A673 (cell line): ENCODE results near the gene ATP6V1A. TPM values are rescaled to one million over a fixed set of nuclear protein-coding genes. Genes with fewer than 3 reads are reported as not detected.

Experiments
- BruUV-seq: library from RNA; stranded (reverse); fragments of 400-500 nt; replicated peaks from 2 replicates; lab custom pipeline; 2021; lab: Mats Ljungman, UMichigan
- CTCF ChIA-PET: fragments of 300-600 bp; sonication (Branson Sonifier 250); formaldehyde crosslinking; loops from one replicate; lab custom pipeline; 2022; ENCODE audit warnings: antibody characterized with exemption; lab: Charles Lee
- POLR2A ChIA-PET: fragments of 300-600 bp; sonication (Branson Sonifier 250); formaldehyde crosslinking; loops from one replicate; lab custom pipeline; 2022; ENCODE audit warnings: antibody characterized with exemption; ENCODE audit not compliant: low non-redundant PET; lab: Charles Lee
- DNase-seq: peaks from one replicate; pipeline ENCODE4 v3.0.0-alpha.2; 2015; ENCODE audit warnings: low spot score
- H3K27ac ChIP-seq: fragments of 200-600 bp; sonication (generic); 2 replicates; pipeline ENCODE4 v1.5.1; 2016; ENCODE audit warnings: mixed run types, low read depth, mild to moderate bottlenecking, mixed read lengths, antibody characterized with exemption, low read length; ENCODE audit not compliant: poor library complexity, severe bottlenecking
- H3K27me3 ChIP-seq: fragments of 200-600 bp; sonication (generic); replicated peaks from 2 replicates; pipeline ENCODE4 v1.6.1; 2017; ENCODE audit warnings: mixed run types, low read depth, mild to moderate bottlenecking, mixed read lengths, antibody characterized with exemption, low read length; ENCODE audit not compliant: insufficient read depth, poor library complexity
- H3K36me3 ChIP-seq: fragments of 200-600 bp; sonication (generic); 2 replicates; pipeline ENCODE4 v1.6.1; 2016; ENCODE audit warnings: mixed run types, mild to moderate bottlenecking, mixed read lengths, antibody characterized with exemption, low read length; ENCODE audit not compliant: insufficient read depth, poor library complexity, severe bottlenecking
- H3K4me1 ChIP-seq: fragments of 200-600 bp; sonication (generic); 2 replicates; pipeline ENCODE4 v1.6.1; 2017; ENCODE audit warnings: mixed run types, mild to moderate bottlenecking, mixed read lengths, antibody characterized with exemption, low read length; ENCODE audit not compliant: insufficient read depth, poor library complexity, severe bottlenecking
- H3K4me3 ChIP-seq: fragments of 200-600 bp; sonication (generic); 2 replicates; pipeline ENCODE4 v1.5.1; 2016; ENCODE audit warnings: low read depth, mixed run types, mild to moderate bottlenecking, mixed read lengths, low read length; ENCODE audit not compliant: poor library complexity, severe bottlenecking
- H3K9me3 ChIP-seq: fragments of 200-600 bp; sonication (generic); 2 replicates; pipeline ENCODE4 v1.6.1; 2016; ENCODE audit warnings: mixed run types, low read depth, mild to moderate bottlenecking, mixed read lengths, antibody characterized with exemption, low read length; ENCODE audit not compliant: poor library complexity, severe bottlenecking
- CTCF ChIP-seq: fragments of 300-800, 200-600 bp; sonication (generic); conservative IDR thresholded peaks from 2 replicates; pipeline ENCODE4 v1.5.1; 2017; ENCODE audit warnings: low read depth, mild to moderate bottlenecking, antibody characterized with exemption, low read length, moderate library complexity, mixed read lengths
- EZH2 ChIP-seq: fragments of 200-600 bp; sonication (generic); IDR thresholded peaks from 2 replicates; pipeline ENCODE4 v1.6.1; 2017; ENCODE audit warnings: borderline replicate concordance, low read depth, mild to moderate bottlenecking, mixed read lengths, antibody characterized with exemption, low read length; ENCODE audit not compliant: poor library complexity, severe bottlenecking
- intact Hi-C: fragments of 100-400 bp; cut with micrococcal nuclease; formaldehyde crosslinking; loops from one replicate; pipeline ENCODE4 v1.10.0; 2022; ENCODE audit not compliant: unreplicated experiment
- total RNA-seq: library from RNA; stranded (reverse); gene quantifications from 2 replicates; pipeline ENCODE4 v1.2.3, GENCODE V29; 2021

Gene ATP6V1A
- total RNA-seq, 1 experiment from 2014 or later: 69.4 TPM

GRCh38 chr3:113831103-113831355 lies 84.2 kb downstream of the ATP6V1A start:
- no peaks in the 10 kb centered on the region for H3K27me3 ChIP-seq
- H3K9me3 ChIP-seq: no peaks in the 10 kb centered on the region
- H3K4me3 ChIP-seq: no peak overlapping the region
- POLR2A ChIA-PET: no interaction called here
- CTCF ChIA-PET: no interaction called here
- intact Hi-C loops: no loop called here
- H3K4me1 ChIP-seq: no peaks in the 10 kb centered on the region
- TF ChIP-seq EZH2 (no peak), CTCF (no peak)
- DNase-seq: no peak
- no peaks in the 10 kb centered on the region for H3K36me3 ChIP-seq
- H3K27ac ChIP-seq: no peak overlapping the region
- no TSS peak for BruUV-seq

- DNase-seq: no peak
- Histone ChIP-seq H3K27me3 (no peaks in the 10 kb centered on the region), H3K4me3 (no peak overlapping the region), H3K4me1 (no peaks in the 10 kb centered on the region), H3K27ac (no peak overlapping the region), H3K9me3 (no peaks in the 10 kb centered on the region), H3K36me3 (no peaks in the 10 kb centered on the region)
- no peak for TF ChIP-seq CTCF
- no peak for TF ChIP-seq EZH2
- BruUV-seq: no TSS peak
- intact Hi-C loops: no loop called here
- CTCF ChIA-PET: no interaction called here
- POLR2A ChIA-PET: no interaction called here
Measured at GRCh38 chr3:113832477-113833164, 85.8 kb downstream of the ATP6V1A start.

GRCh38 chr3:113834983-113835382 lies 88.1 kb downstream of the ATP6V1A start:
- CTCF ChIA-PET: no interaction called here
- Histone ChIP-seq H3K27ac (no peak overlapping the region), H3K9me3 (no peaks in the 10 kb centered on the region), H3K27me3 (no peaks in the 10 kb centered on the region), H3K36me3 (no peaks in the 10 kb centered on the region), H3K4me3 (no peak overlapping the region), H3K4me1 (peaks cover 3% of the 10 kb centered on the region)
- POLR2A ChIA-PET: no interaction called here
- BruUV-seq: no TSS peak
- intact Hi-C loops: no loop called here
- no peak for TF ChIP-seq CTCF
- no peak for TF ChIP-seq EZH2
- DNase-seq: no peak
